Esophagus mucosa (tissue), 1 donor: Measurements from ENCODE around the gene FBXW8. TPM values are rescaled to one million over a fixed set of nuclear protein-coding genes. Genes with fewer than 3 reads are reported as not detected.

ENCODE experiments used
- ATAC-seq: fragments of 200-7000 bp; cut with Tn5 transposase; one replicate; pipeline ENCODE4 v1.9.1; 2020
- total RNA-seq: library from RNA; stranded (reverse); gene quantifications from one replicate; pipeline ENCODE4 v1.2.4, GENCODE V29; 2023
- donor health status: DM: yes; HTN: yes; CAD: no.

Gene FBXW8
- total RNA-seq, 1 donor from 2014 or later, result 8.0 TPM

- no peak for ATAC-seq
Observed at GRCh38 chr12:117060929-117061305, 150.2 kb downstream of the FBXW8 start.

- ATAC-seq, result no peak
Observed at GRCh38 chr12:117061555-117062079, 150.9 kb downstream of the FBXW8 start.

- ATAC-seq, result peak; percentile 16
Observed at GRCh38 chr12:117063162-117063911, 152.6 kb downstream of the FBXW8 start.

- ATAC-seq, result no peak
Observed at GRCh38 chr12:117064049-117064448, 153.3 kb downstream of the FBXW8 start.

- ATAC-seq, result no peak
Observed at GRCh38 chr12:117064596-117064995, 153.8 kb downstream of the FBXW8 start.

GRCh38 chr12:117067016-117067415 is 156.3 kb downstream of the FBXW8 start:
- no peak for ATAC-seq

GRCh38 chr12:117067638-117068037 is 156.9 kb downstream of the FBXW8 start:
- no peak for ATAC-seq

- no peak for ATAC-seq
Observed at GRCh38 chr12:117068492-117068891, 157.7 kb downstream of the FBXW8 start.

- ATAC-seq, result no peak
Observed at GRCh38 chr12:117069101-117069797, 158.5 kb downstream of the FBXW8 start.

GRCh38 chr12:117069926-117070900 is 159.5 kb downstream of the FBXW8 start:
- peak; percentile 42 for ATAC-seq

GRCh38 chr12:117071009-117071408 is 160.3 kb downstream of the FBXW8 start:
- no peak for ATAC-seq

GRCh38 chr12:117072106-117072505 is 161.4 kb downstream of the FBXW8 start:
- ATAC-seq, result no peak

- no peak for ATAC-seq
Observed at GRCh38 chr12:117072736-117073490, 162.2 kb downstream of the FBXW8 start.

- no peak for ATAC-seq
Observed at GRCh38 chr12:117073611-117074010, 162.9 kb downstream of the FBXW8 start.

- ATAC-seq, result no peak
Observed at GRCh38 chr12:117076410-117077372, 165.9 kb downstream of the FBXW8 start.

- ATAC-seq, result no peak
Observed at GRCh38 chr12:117079487-117079886, 168.7 kb downstream of the FBXW8 start.

- ATAC-seq, result no peak
Observed at GRCh38 chr12:117080661-117081144, 170.0 kb downstream of the FBXW8 start.
